Anterior cingulate cortex (tissue), 58 donors: ENCODE data around the gene TPSB2.
A peak's percentile ranks its signal among the peaks of the same experiment; 100 is the strongest.

Experiments
- DNase-seq, 58 donors: peaks; one replicate each; lab custom pipeline; 2025; lab: John Stamatoyannopoulos, UW

Gene TPSB2

DNA sequence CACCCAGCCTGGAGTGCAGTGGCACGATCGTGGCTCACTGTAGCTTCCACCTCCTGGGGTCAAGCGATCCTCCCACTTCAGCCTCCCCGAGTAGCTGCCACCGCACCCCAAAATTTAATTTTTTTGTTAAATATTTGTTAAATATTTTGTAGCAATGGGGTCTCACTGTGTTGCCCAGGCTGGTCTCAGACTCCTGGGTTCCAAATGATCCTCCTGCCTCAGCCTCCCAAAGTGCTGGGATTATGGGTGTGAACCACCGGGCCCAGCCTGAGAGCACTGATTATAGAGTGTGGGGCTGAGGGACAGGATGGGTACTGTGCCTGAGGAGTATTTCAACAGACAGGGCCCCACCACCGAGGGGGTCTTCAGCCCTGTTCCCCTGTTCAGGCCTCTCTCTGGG, 40.5 kb downstream of the TPSB2 start:
- no peak for DNase-seq

DNA sequence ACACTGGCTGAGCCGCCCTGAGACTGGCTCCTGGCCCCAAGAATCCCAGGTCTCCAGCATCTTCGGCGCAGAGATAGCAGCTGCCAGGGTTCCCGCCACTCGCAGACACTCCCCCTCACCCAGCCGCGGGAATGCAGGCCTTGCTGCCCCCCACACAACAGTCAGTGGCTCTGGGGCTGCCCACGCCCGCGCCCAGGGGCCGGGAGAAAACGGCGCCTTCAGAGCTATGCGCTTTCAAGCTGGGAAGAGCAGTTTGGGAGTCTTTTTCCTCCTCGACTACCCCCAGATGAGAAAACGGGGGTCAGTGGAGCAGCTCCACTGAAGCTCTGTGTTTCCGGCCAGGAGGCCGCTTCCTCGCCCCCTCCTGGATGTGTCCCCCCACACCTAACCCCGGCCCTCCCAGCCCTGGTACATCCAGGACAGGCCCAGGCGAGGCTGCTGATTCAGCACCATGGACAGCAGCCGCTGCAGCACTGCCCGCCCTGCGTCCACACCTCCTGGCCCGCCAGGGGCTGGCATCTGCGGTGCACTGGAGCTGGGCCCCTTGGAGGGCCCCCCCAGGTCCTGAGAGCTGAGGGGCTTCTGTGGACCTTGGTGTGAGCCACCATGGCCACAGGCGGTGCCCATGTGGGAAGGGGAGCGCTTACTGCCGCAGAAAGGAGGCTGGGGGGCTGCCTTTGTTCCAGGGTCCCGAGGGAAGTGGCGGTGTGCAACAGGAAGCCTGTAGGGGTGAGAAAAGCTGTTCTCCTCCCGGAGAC, 41.4 kb downstream of the TPSB2 start:
- peak in 3 of 58 donors; percentile 10 for DNase-seq

DNA sequence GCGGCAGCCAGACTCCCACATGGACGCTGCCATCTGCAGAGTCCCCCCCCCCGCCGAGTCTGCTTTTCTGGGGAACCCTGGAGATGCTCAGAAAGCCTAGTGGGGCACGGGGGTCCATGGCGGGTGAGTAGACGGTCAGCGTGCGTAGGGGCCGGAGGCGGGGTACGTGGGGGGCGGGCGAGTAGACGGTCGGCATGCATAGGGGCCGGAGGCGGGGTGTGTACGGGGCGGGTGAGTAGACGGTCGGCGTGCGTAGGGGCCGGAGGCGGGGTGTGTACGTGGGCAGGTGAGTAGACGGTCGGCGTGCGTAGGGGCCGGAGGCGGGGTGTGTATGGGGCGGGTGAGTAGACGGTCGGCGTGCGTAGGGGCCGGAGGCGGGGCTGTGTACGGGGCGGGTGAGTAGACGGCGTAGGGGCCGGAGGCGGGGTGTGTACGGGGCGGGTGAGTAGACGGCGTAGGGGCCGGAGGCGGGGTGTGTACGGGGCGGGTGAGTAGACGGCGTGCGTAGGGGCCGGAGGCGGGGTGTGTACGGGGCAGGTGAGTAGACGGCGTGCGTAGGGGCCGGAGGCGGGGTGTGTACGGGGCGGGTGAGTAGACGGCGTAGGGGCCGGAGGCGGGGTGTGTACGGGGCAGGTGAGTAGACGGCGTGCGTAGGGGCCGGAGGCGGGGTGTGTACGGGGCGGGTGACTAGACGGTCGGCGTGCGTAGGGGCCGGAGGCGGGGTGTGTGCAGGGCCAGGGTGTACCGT, 44.4 kb downstream of the TPSB2 start:
- peak in 7 of 58 donors; percentile 3 to 32 (median 22) for DNase-seq

DNA sequence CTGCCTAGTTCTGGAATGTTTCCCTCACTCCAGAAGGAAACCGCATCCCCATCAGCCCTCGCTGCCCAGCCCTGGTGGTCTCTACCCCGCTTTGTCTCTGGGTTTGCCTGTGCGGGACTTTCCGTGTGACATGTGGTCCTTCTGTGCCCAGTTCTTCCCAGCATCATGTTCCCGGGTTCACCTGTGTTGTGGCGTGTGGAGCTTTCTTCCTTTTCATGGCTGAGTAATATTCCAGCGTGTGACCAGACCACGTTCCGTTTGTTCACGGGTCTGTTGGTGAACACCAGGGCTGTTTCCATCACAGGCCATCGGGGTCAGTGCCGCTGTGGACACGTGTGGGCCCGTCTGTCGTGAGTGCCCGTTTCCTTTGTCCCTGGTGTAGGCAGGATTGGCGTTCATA, 45.0 kb downstream of the TPSB2 start:
- no peak for DNase-seq

DNA sequence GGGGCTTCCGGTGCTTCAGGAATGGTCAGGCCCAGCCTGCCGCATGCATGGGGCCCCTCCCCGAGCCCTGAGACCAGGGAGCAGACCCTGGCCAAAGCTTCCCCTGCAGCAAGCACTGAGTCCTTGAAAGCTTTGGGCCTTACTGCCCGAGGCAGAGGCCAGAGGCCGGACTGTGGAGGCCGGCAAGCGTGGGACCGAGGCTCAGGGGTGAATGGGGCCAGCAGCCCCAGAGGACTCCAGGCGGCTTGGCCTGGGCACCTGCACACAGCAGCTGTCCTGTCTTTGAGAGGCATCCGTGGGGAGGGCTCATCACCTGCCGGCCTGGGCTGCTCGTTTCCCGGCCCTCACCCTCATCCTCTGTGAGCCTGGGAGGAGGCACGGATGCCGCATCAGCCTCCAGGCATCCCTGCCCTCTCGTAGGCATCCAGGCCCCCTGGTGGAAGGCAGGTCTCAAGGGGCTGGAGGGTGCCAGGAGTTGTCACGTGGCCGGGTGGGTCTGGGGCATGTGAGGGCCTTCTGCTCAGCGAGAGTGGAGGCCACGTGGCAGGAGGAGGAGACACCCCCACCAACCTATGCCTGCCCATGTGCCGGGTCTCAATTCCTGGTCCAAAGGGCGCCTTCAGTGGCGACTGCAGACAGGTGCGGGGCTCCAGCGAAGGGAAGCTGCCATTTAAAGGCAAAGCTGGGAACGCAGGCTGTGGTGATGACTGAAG, 45.7 kb downstream of the TPSB2 start:
- no peak for DNase-seq

DNA sequence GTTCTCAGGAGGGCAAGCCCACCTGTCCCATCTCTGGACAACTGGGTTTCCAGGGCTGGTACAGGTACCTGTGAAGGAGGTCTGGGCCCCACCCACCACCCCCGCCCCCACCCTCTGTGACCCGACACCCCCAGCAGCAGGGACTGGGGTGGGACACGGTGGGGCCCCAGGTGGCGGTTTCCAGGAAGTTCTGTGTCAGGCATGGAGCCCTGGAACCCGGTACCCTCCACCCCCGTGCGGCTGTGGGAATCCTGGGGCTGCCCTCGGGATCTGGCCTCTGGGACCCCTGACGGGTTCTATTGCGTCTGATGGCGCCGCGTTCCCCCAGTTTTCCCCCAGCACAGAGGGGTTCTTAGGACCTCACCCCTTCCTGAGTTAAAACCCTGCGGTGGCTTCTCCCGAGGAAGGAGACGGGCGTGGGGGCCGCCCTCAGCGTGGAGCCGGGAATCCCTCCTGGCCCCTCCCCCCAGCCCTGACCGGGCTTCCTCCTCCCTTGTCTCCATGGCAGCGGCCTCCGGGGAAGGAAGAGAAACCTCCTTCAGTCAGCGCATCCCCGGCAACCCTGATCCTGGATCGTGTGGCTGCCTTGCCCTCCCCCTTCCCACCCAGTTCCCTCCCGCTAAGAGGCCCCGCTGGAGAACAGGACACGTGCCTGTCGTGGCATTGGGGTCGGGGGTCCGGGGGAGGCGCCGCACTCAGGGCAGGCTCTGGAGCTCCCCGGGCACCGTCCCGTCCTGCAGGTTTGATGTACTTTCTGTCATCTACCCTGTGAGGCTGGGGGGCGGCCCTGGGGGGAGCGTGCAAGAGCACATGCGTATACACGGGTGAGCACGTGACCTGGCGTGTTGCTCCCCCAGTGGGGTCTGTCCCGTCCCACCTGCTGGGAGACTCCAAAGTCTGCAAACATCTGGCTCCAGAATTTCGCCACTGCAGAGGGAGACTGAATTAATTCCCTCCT, 46.8 kb downstream of the TPSB2 start:
- DNase-seq: peak in 21 of 58 donors; percentile 5 to 63 (median 32)

DNA sequence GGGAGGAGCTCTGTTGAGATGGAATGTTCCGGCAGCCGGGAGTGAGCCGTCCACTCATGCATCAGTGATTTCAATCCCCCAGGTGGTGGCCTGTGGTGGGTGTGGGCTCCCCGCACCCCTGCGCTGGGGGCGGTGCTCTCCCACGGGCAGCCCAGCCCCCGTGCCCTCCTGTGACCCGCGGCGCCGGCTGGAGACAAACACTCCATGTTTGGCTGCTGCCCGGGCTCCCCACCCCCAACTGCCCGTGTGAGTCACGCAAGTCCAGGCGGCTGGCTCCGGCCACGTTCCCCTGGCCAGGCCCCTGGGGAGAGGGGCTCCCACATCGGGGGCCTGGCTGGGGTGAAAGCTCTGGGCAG, 47.7 kb downstream of the TPSB2 start:
- DNase-seq: peak in 5 of 58 donors; percentile 15 to 59 (median 19)

DNA sequence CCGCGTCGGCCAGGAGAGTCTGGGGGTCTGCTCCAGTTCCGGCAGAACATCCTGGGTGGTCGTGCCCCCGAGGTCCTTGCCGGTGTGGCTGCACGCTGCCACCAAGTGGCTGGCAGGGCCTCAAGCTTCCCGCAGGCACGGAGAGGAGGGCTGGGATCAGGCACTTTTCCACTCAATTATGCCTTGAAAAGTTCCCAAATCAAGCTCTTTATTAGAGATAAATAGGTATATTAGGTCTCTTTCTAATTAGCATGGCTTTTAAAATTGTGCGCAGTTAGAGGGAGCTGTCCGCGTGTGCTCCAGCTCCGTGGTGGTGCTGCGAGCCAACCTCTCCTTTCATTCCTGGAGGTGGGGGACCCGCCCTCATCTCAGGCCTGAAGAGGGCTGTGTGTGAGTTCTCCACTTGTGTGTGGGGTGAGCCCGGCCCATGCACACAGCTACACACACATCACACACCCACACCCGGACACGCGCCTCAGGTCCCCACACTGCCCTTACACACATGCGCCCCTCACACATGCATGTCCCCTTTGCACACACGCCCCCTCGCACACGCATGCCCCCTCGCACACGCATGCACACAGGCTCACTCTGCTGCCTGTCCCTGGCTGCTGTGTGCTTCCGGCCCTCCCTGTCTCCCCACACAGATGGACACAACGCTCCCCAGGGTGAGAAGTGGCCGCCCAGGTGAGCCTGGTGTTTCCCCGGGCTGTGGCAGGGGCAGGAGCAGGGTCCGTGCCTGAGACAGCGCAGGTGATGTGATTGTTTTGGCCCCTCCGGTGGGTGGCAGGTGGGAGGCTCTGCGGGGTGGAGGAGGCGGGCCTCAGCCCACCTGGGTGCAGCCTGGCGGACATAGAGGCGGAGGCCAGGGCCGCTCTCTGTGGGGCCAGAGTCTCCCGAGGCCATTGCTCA, 48.3 kb downstream of the TPSB2 start:
- no peak for DNase-seq

DNA sequence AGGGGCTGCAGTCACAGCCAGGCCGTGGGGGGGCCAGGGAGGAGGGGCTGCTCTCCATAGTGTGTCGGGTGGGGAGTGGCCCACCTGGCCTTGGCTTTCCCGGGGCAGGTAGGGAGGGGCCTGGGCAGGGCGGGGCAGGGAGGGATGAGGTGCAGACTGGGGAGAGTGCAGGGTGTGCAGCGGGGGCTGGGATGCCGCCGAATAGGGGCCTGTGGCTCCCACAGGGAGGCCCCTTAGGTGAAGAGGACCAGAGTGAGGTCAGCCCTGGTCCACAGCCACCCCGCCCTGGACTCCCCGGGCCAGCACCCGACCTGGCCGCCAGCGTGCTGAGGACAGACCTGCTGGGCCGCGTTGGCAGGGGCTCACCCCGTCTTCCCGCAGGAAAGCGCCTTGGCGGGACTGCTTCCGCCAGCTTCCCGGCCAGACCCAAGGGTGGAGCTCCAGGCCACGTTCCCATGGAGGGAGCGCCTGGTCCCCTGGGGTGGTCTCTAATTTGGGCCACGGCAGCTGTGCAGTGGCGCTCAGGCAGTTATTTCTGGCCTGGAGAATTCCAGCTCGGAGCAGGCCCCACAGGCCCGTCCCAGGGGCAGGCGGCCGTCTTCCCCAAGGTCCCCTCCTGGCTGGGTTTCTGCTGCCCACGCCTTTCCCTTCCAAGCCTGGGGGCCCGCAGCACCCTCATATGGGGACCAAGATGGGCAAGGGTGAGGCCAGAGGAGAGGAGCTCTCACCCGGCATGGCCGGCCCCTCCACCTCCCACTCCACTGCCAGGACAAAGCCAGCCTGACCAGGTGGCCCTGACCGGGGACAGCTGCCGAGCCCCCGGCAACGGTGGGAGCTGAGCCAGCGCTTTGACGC, 49.2 kb downstream of the TPSB2 start:
- no peak for DNase-seq
